CD14-positive monocyte (primary cell): ENCODE data around the gene VILL. TPM values are rescaled to one million over a fixed set of nuclear protein-coding genes. Genes with fewer than 3 reads are reported as not detected.

Source experiments
- DNase-seq, 3 donors: peaks; one replicate each; pipeline ENCODE4 v3.0.0-alpha.2; 2011 to 2022
- H2AFZ ChIP-seq: 2 replicates; pipeline ENCODE4 v1.6.0; 2012; ENCODE audit warnings: mild to moderate bottlenecking, low read depth, low read length, inconsistent platforms; ENCODE audit not compliant: insufficient read depth, poor library complexity, severe bottlenecking
- H3K27ac ChIP-seq, 2 donors: 1 replicate in 1 of 2; 2 replicates in 1 of 2; pipeline ENCODE4 v1.5.1; 2012 to 2013; ENCODE audit warnings: low read length in 2 of 2, control low read depth in 1 of 2, inconsistent platforms in 1 of 2, low read depth in 1 of 2, mild to moderate bottlenecking in 1 of 2
- H3K27me3 ChIP-seq, 2 donors: one replicate each; pipeline versions ENCODE4 v1.6.0 to v1.6.1; 2011 to 2013; ENCODE audit warnings: low read length in 2 of 2; ENCODE audit not compliant: control insufficient read depth in 2 of 2, insufficient read depth in 2 of 2
- H3K36me3 ChIP-seq, 2 donors: replicated peaks in 1 of 2; 1 replicate in 1 of 2; 2 replicates in 1 of 2; pipeline versions ENCODE4 v1.5.1 to v1.6.1; 2012 to 2013; ENCODE audit warnings: low read length in 2 of 2, control low read depth in 1 of 2, inconsistent platforms in 1 of 2, mild to moderate bottlenecking in 1 of 2; ENCODE audit not compliant: insufficient read depth in 2 of 2, control insufficient read depth in 1 of 2
- H3K4me1 ChIP-seq, 2 donors: 1 replicate in 1 of 2; 2 replicates in 1 of 2; pipeline versions ENCODE4 v1.5.1 to v1.6.1; 2012 to 2013; ENCODE audit warnings: low read length in 2 of 2, control low read depth in 1 of 2, inconsistent platforms in 1 of 2, mild to moderate bottlenecking in 1 of 2, moderate library complexity in 1 of 2; ENCODE audit not compliant: insufficient read depth in 2 of 2, control insufficient read depth in 1 of 2
- H3K4me2 ChIP-seq: replicated peaks from 2 replicates; pipeline ENCODE3; 2012; ENCODE audit warnings: low read length, moderate library complexity, mild to moderate bottlenecking; ENCODE audit not compliant: poor library complexity, severe bottlenecking; ENCODE audit errors: extremely low read depth
- H3K4me3 ChIP-seq, 3 experiments: fragments of 200-600 bp in 1 of 3; sonication (generic) in 1 of 3; replicated peaks in 1 of 3; 1 replicate in 2 of 3; 2 replicates in 1 of 3; pipeline ENCODE4 v1.5.1; 2011 to 2013; ENCODE audit warnings: low read length in 3 of 3, mild to moderate bottlenecking in 3 of 3, control low read depth in 2 of 3, low read depth in 2 of 3, inconsistent platforms in 1 of 3, moderate library complexity in 1 of 3
- H3K79me2 ChIP-seq: 2 replicates; pipeline ENCODE4 v1.6.0; 2012; ENCODE audit warnings: mild to moderate bottlenecking, control low read depth, inconsistent platforms, low read length, moderate library complexity; ENCODE audit not compliant: insufficient read depth
- H3K9ac ChIP-seq: 2 replicates; pipeline ENCODE4 v1.6.0; 2017; ENCODE audit warnings: low read length, mild to moderate bottlenecking; ENCODE audit not compliant: insufficient read depth, poor library complexity, severe bottlenecking
- H3K9me3 ChIP-seq, 2 donors: replicated peaks in 1 of 2; 1 replicate in 1 of 2; 2 replicates in 1 of 2; pipeline versions ENCODE4 v1.5.1 to v1.6.1; 2012 to 2013; ENCODE audit warnings: low read length in 2 of 2, control low read depth in 1 of 2; ENCODE audit not compliant: control insufficient read depth in 1 of 2, insufficient read depth in 1 of 2
- H4K20me1 ChIP-seq: 2 replicates; pipeline ENCODE4 v1.6.0; 2012; ENCODE audit warnings: mild to moderate bottlenecking, low read length, control low read depth, moderate library complexity; ENCODE audit not compliant: insufficient read depth
- H3K27ac Mint-ChIP-seq, 7 donors: one replicate each; pipeline ENCODE4 v1.8.0; 2020; ENCODE audit warnings: mild to moderate bottlenecking in 7 of 7, mixed read lengths in 7 of 7, moderate library complexity in 6 of 7, inconsistent platforms in 2 of 7
- H3K27me3 Mint-ChIP-seq, 3 donors: one replicate each; pipeline ENCODE4 v1.8.0; 2021 to 2022; ENCODE audit warnings: low read depth in 3 of 3, mild to moderate bottlenecking in 3 of 3, mixed read lengths in 3 of 3, moderate library complexity in 3 of 3, inconsistent platforms in 1 of 3
- H3K36me3 Mint-ChIP-seq, 2 donors: one replicate each; pipeline ENCODE4 v1.8.0; 2020; ENCODE audit warnings: mixed read lengths in 2 of 2, inconsistent platforms in 1 of 2, mild to moderate bottlenecking in 1 of 2
- H3K4me1 Mint-ChIP-seq: one replicate; pipeline ENCODE4 v1.8.0; 2020; ENCODE audit warnings: mild to moderate bottlenecking, mixed read lengths
- H3K4me3 Mint-ChIP-seq, 2 donors: one replicate each; pipeline ENCODE4 v1.8.0; 2020; ENCODE audit warnings: mild to moderate bottlenecking in 2 of 2, mixed read lengths in 2 of 2, moderate library complexity in 1 of 2
- H3K9me3 Mint-ChIP-seq, 7 donors: one replicate each; pipeline ENCODE4 v1.8.0; 2020 to 2022; ENCODE audit warnings: mixed read lengths in 7 of 7, mild to moderate bottlenecking in 6 of 7, moderate library complexity in 6 of 7, inconsistent platforms in 2 of 7
- CTCF ChIP-seq: fragments of 200-600 bp; IDR thresholded peaks from one replicate; pipeline ENCODE4 v1.8.0; 2022; ENCODE audit warnings: antibody characterized with exemption, mild to moderate bottlenecking
- WGBS: methylation state at CpG from one replicate; pipeline ENCODE4 v1.1.5; 2013; ENCODE audit warnings: missing lambda C conversion rate; ENCODE audit not compliant: insufficient coverage; 5-methylcytosine and 5-hydroxymethylcytosine counted together
- intact Hi-C, 2 donors: fragments of 100-400 bp; cut with micrococcal nuclease; formaldehyde crosslinking; loops; one replicate each; pipeline versions ENCODE4 v1.15.0 to v1.15.1; 2023
- polyA plus RNA-seq, 3 donors: library from polyadenylated mRNA; depleted of rRNA in 1 of 3; unstranded in 2 of 3; stranded (reverse) in 1 of 3; fragments of 300-500 nt in 2 of 3; fragments of >200 nt in 1 of 3; fragmentation: Illumina TruSeq in 2 of 3; gene quantifications; 1 replicate in 2 of 3; 2 replicates in 1 of 3; pipeline ENCODE4 v1.2.3, GENCODE V29; 2012 to 2021

The VILL gene
- polyA plus RNA-seq, 3 donors: 4.4 to 29.1 (median 7.4) TPM

- intact Hi-C loops: no loop called here
- peaks cover 31% of the 10 kb centered on the region for H3K4me1 Mint-ChIP-seq
- WGBS: 76% methylated on average over 23 of the region's 27 CpGs
- TF ChIP-seq CTCF: no peak
- Histone ChIP-seq H3K27ac (peak overlapping the region in 1 of 2 donors; percentile 59), H3K36me3 (peaks cover 35 to 39% of the 10 kb centered on the region in 2 donors), H3K4me1 (peaks cover 18 to 28% of the 10 kb centered on the region in 2 donors), H2AFZ (peak overlapping the region; percentile 73), H3K9me3 (no peaks in the 10 kb centered on the region), H3K79me2 (no peaks in the 10 kb centered on the region), H3K9ac (peak overlapping the region; percentile 54), H3K4me2 (peak overlapping the region; percentile 75), H3K4me3 (peak overlapping the region; percentile 2 to 68 (median 12)), H3K27me3 (no peaks in the 10 kb centered on the region), H4K20me1 (no peaks in the 10 kb centered on the region)
- peak overlapping the region; percentile 72 to 78 for H3K4me3 Mint-ChIP-seq
- H3K27ac Mint-ChIP-seq: peak overlapping the region in 5 of 7 donors; percentile 32 to 69 (median 54)
- H3K27me3 Mint-ChIP-seq: peaks cover 0 to 2% (median 0%) of the 10 kb centered on the region in 3 donors
- H3K36me3 Mint-ChIP-seq: peaks cover 31 to 43% of the 10 kb centered on the region in 2 donors
- DNase-seq: peak in 1 of 3 donors; percentile 37
- no peaks in the 10 kb centered on the region for H3K9me3 Mint-ChIP-seq
Observed at GRCh38 chr3:38009807-38010591, 19.4 kb downstream of the VILL start.

- H3K4me1 ChIP-seq: peaks cover 18 to 28% of the 10 kb centered on the region in 2 donors
- H3K36me3 ChIP-seq: peaks cover 24 to 39% of the 10 kb centered on the region in 2 donors
- peaks cover 0 to 2% (median 0%) of the 10 kb centered on the region in 3 donors for H3K27me3 Mint-ChIP-seq
- DNase-seq: no peak
- whole genome bisulfite sequencing: 98% methylated on average over 21 of the region's 21 CpGs
- H3K9ac ChIP-seq: no peak overlapping the region
- no peak overlapping the region for H3K4me2 ChIP-seq
- no peak overlapping the region for H3K4me3 Mint-ChIP-seq
- H3K27ac ChIP-seq: no peak overlapping the region
- no peak for TF ChIP-seq CTCF
- peaks cover 0 to 2% of the 10 kb centered on the region in 2 donors for H3K9me3 ChIP-seq
- no peaks in the 10 kb centered on the region for H3K79me2 ChIP-seq
- no peaks in the 10 kb centered on the region for H4K20me1 ChIP-seq
- H3K4me1 Mint-ChIP-seq: peaks cover 34% of the 10 kb centered on the region
- no peaks in the 10 kb centered on the region for H3K27me3 ChIP-seq
- intact Hi-C loops: no loop called here
- H3K9me3 Mint-ChIP-seq: peaks cover 0 to 6% (median 3%) of the 10 kb centered on the region in 7 donors
- peaks cover 30 to 42% of the 10 kb centered on the region in 2 donors for H3K36me3 Mint-ChIP-seq
- no peak overlapping the region for H3K27ac Mint-ChIP-seq
- H2AFZ ChIP-seq: no peak overlapping the region
- H3K4me3 ChIP-seq: no peak overlapping the region
Observed at GRCh38 chr3:38011111-38011510, 20.5 kb downstream of the VILL start.
